ENCODE data around the gene ZNF281.
"Not testable (repeated sequence)": the region's sequence is repeated elsewhere in the genome, so short reads cannot be mapped to it uniquely, and the experiment has no call there.

The ZNF281 gene

GRCh38 chr1:200429221-200429751 is 19.4 kb upstream of the ZNF281 start:
- no peak for DNase-seq (ENCODE audit: low read depth)

GRCh38 chr1:200428482-200429205 is 18.8 kb upstream of the ZNF281 start:
- no peak for DNase-seq (ENCODE audit: low read depth)

GRCh38 chr1:200427744-200428143 is 17.9 kb upstream of the ZNF281 start:
- no peak for DNase-seq (ENCODE audit: low read depth)

GRCh38 chr1:200426196-200426595 is 16.4 kb upstream of the ZNF281 start:
- DNase-seq (ENCODE audit: low read depth), result no peak

GRCh38 chr1:200423235-200423634 is 13.4 kb upstream of the ZNF281 start:
- no peak for DNase-seq (ENCODE audit: low read depth)

GRCh38 chr1:200422211-200422610 is 12.4 kb upstream of the ZNF281 start:
- no peak for DNase-seq (ENCODE audit: low read depth)

- DNase-seq (ENCODE audit: low read depth), result no peak
These were observed 6.2 kb upstream of the ZNF281 start for GRCh38 chr1:200415789-200416593.

- no peak for DNase-seq (ENCODE audit: low read depth)
These were observed 5.4 kb upstream of the ZNF281 start for GRCh38 chr1:200415227-200415626.

GRCh38 chr1:200414657-200415056 is 4.8 kb upstream of the ZNF281 start:
- DNase-seq (ENCODE audit: low read depth), result no peak

GRCh38 chr1:200413766-200414165 is 3.9 kb upstream of the ZNF281 start:
- not testable (repeated sequence) for DNase-seq (ENCODE audit: low read depth)

- no peak for DNase-seq (ENCODE audit: low read depth)
These were observed 1.8 kb upstream of the ZNF281 start for GRCh38 chr1:200411406-200412257.

- no peak for DNase-seq (ENCODE audit: low read depth)
These were observed 686 bp upstream of the ZNF281 start for GRCh38 chr1:200410566-200410878.

- peak; percentile 24 for DNase-seq (ENCODE audit: low read depth)
These were observed 554 bp downstream of the ZNF281 start for GRCh38 chr1:200409203-200409760.

GRCh38 chr1:200406161-200406797 is 3.6 kb downstream of the ZNF281 start:
- no peak for DNase-seq (ENCODE audit: low read depth)

GRCh38 chr1:200405264-200405663 is 4.6 kb downstream of the ZNF281 start:
- no peak for DNase-seq (ENCODE audit: low read depth)

GRCh38 chr1:200401708-200402107 is 8.1 kb downstream of the ZNF281 start:
- DNase-seq (ENCODE audit: low read depth), result no peak

GRCh38 chr1:200401263-200401662 is 8.6 kb downstream of the ZNF281 start:
- no peak for DNase-seq (ENCODE audit: low read depth)

- no peak for DNase-seq (ENCODE audit: low read depth)
These were observed 9.3 kb downstream of the ZNF281 start for GRCh38 chr1:200400556-200400955.

- no peak for DNase-seq (ENCODE audit: low read depth)
These were observed 10.0 kb downstream of the ZNF281 start for GRCh38 chr1:200399860-200400259.

- DNase-seq (ENCODE audit: low read depth), result no peak
These were observed 11.5 kb downstream of the ZNF281 start for GRCh38 chr1:200398373-200398772.

- no peak for DNase-seq (ENCODE audit: low read depth)
These were observed 17.1 kb downstream of the ZNF281 start for GRCh38 chr1:200392625-200393185.

Data from stimulated activated CD8-positive, alpha-beta memory T cell treated with anti-CD3 and anti-CD28 coated beads, Interleukin-4, amount 100 ng/mL, for 24 hours (primary cell).